HG02588 (cell line): ENCODE data around the gene NAALADL1.
A peak's percentile ranks its signal among the peaks of the same experiment; 100 is the strongest.
"Not testable (repeated sequence)": the region's sequence is repeated elsewhere in the genome, so short reads cannot be mapped to it uniquely, and the experiment has no call there.

Source experiments
- ATAC-seq: cut with Tn5 transposase; IDR thresholded peaks from one replicate; pipeline ENCODE4 v1.9.1; 2021; ENCODE audit warnings: mild to moderate bottlenecking, moderate library complexity; ENCODE audit not compliant: unreplicated experiment

NAALADL1 gene

GRCh38 chr11:65014726-65015227, 43.6 kb downstream of the NAALADL1 start:
- ATAC-seq: no peak

GRCh38 chr11:65013888-65014725, 44.2 kb downstream of the NAALADL1 start, which contains the start of gene ARL2:
Gene ARL2, plus strand, starts transcription at chr11:65014160. Its CDS starts 48 bp downstream, at chr11:65014208.
- peak; percentile 71 for ATAC-seq

GRCh38 chr11:65013130-65013887, 45.0 kb downstream of the NAALADL1 start:
- peak; percentile 68 for ATAC-seq

GRCh38 chr11:65008873-65009272, 49.5 kb downstream of the NAALADL1 start:
- ATAC-seq: no peak

- ATAC-seq: no peak
These were observed 50.3 kb downstream of the NAALADL1 start for GRCh38 chr11:65008016-65008415.

GRCh38 chr11:65003968-65004367, 54.4 kb downstream of the NAALADL1 start:
- not testable (repeated sequence) for ATAC-seq

- ATAC-seq: no peak
These were observed 55.1 kb downstream of the NAALADL1 start for GRCh38 chr11:65003282-65003681.

- ATAC-seq: no peak
These were observed 55.6 kb downstream of the NAALADL1 start for GRCh38 chr11:65002706-65003105.

- no peak for ATAC-seq
These were observed 58.9 kb downstream of the NAALADL1 start for GRCh38 chr11:64999478-64999877.

- ATAC-seq: no peak
These were observed 59.5 kb downstream of the NAALADL1 start for GRCh38 chr11:64998690-64999431.

GRCh38 chr11:64998141-64998540, 60.2 kb downstream of the NAALADL1 start:
- ATAC-seq: no peak

GRCh38 chr11:64996710-64997380, 61.5 kb downstream of the NAALADL1 start, which contains the start of gene BATF2:
Gene BATF2, minus strand, starts transcription at chr11:64996971. Its CDS starts 57 bp downstream, at chr11:64996914.
- ATAC-seq: no peak

GRCh38 chr11:64996327-64996709, 62.0 kb downstream of the NAALADL1 start:
- ATAC-seq: no peak
